Stromal cell of bone marrow (primary cell): Measurements from ENCODE around the gene DUSP6.

Source experiments
- DNase-seq: peaks from one replicate; pipeline ENCODE4 v3.0.0-alpha.2; 2012; ENCODE audit warnings: low read depth

The DUSP6 gene

DNA sequence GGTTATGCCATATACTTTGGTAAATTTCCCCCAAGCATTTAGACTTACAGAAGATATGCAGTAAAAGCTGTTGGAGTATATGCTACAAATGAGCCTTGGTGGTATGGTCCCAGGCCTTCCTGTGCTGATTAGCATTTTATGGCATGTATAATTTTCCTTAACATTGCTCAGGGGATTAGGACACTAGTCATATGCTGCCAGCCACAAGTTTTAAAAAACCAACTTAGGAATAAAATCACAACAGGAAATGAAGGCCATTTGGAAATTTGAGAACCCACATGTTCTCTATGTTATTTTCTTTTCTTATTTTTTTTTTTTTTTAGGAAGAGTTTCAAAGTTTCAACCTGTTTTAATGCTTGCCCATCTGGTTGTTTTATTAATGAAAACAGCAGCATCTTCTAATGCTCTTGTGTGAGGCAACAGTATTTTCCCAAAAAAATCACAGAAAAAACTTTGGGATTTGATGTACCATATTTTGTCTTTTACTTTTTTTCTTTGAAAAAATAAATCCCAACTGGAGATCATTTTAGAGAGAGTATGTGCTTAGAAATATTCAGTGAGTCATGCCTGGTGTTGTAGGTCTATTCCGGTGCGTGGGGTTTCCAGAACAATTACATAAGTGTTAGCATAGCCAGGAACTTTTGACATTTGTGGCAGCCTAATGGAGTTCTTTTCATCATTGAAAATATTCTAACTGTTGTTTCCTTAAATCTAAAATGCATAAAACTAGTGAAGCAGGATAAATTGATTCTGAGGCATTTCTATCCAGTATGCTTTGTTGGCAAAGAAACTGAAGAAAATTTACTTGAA, 21.7 kb upstream of the DUSP6 start:
- peak; percentile 71 for DNase-seq

- DNase-seq, result no peak
These were observed 20.5 kb upstream of the DUSP6 start for GRCh38 chr12:89372584-89373370.

GRCh38 chr12:89370850-89371249, 18.5 kb upstream of the DUSP6 start:
- no peak for DNase-seq

GRCh38 chr12:89370421-89370831, 18.1 kb upstream of the DUSP6 start:
- DNase-seq, result no peak

- DNase-seq, result no peak
These were observed 16.9 kb upstream of the DUSP6 start for GRCh38 chr12:89369166-89369565.

DNA sequence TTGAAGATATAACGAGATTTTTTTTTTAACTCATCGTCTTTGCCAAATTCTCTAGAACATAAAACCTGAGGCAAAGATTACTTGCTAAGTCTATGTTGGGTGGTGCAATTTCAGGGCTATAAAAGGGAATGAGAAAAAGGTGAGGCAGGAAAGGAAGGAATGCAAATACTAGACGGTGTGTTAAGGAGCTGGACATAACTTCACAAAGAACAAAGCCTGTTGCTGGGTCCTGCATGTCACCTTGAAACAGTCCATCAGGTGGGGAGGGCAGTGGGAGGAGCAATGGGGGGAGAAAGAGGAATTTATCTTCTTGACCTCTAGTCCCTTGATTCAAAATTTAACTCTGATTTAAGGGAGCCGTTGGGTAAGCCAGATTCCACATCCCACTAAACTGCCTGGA, 16.1 kb upstream of the DUSP6 start:
- DNase-seq, result no peak

- no peak for DNase-seq
These were observed 14.5 kb upstream of the DUSP6 start for GRCh38 chr12:89366676-89367364.

- DNase-seq, result no peak
These were observed 12.3 kb upstream of the DUSP6 start for GRCh38 chr12:89364631-89365030.

DNA sequence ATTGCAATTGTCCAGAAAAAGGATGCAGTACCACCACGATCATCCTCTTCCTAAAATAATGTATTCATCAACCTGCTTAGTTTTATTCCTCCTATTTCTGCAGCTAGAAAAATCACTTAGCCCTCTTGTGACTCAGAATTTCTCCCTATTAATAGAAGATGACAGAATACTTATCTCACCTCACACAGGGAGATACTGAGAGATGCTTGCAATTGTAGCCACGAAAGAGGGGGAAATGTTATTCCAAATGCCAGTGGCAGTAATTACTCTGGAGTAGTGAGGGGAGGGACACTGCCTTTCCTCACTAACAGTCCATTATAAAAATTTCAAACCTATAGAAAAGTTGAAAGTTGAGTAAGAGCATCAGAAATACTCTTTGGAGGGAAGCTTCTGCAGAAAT, 11.8 kb upstream of the DUSP6 start:
- no peak for DNase-seq

GRCh38 chr12:89363582-89363981, 11.3 kb upstream of the DUSP6 start:
- no peak for DNase-seq

- no peak for DNase-seq
These were observed 10.8 kb upstream of the DUSP6 start for GRCh38 chr12:89363084-89363483.

- DNase-seq, result no peak
These were observed 7.3 kb upstream of the DUSP6 start for GRCh38 chr12:89359615-89360014.

DNA sequence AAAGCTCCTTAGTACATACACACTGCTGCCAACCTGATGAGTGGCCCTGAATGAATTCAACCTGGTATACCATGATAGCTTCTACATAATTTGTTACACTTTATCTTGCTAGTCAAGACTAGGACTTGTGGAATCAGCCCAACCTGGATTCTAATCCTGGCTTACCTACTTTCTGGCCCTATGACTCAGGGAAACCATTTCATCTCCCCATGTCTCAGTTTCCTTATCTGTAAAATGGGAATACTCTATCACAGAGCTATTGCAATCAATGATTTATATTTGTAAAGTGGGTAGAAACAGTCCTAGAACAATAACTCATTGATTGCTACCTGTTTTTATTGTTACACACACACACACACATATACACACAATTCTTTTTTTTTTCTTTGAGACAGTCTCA, 6.5 kb upstream of the DUSP6 start:
- DNase-seq, result no peak

- no peak for DNase-seq
These were observed 5.0 kb upstream of the DUSP6 start for GRCh38 chr12:89357297-89357730.

DNA sequence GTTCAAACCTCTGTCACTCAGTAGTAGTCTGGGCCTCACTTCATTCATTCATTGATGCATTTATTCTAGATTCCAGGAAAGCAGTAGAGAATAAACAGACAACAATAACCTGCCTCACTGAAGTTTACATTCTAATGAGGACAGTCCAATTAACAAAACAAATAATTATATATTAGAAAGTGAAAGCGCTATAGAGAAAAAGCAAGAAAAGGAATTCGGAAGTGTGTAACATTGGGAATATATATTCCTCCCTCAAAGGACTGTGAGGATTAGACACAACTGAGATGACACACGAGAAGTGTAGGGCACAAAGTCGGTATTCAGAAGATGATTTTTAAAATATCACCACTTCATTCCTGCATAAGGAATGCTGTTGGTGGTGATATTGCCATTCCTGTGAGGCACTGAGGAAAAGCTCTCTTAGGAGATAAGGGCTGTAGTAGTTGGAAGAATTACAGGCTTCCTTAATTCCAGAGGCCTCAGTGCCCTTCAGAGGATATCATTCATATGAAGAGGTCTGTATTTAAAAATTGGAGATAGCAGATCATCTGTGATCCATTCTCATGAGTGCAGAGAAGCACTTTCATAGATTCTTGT, 3.9 kb upstream of the DUSP6 start:
- DNase-seq, result no peak

DNA sequence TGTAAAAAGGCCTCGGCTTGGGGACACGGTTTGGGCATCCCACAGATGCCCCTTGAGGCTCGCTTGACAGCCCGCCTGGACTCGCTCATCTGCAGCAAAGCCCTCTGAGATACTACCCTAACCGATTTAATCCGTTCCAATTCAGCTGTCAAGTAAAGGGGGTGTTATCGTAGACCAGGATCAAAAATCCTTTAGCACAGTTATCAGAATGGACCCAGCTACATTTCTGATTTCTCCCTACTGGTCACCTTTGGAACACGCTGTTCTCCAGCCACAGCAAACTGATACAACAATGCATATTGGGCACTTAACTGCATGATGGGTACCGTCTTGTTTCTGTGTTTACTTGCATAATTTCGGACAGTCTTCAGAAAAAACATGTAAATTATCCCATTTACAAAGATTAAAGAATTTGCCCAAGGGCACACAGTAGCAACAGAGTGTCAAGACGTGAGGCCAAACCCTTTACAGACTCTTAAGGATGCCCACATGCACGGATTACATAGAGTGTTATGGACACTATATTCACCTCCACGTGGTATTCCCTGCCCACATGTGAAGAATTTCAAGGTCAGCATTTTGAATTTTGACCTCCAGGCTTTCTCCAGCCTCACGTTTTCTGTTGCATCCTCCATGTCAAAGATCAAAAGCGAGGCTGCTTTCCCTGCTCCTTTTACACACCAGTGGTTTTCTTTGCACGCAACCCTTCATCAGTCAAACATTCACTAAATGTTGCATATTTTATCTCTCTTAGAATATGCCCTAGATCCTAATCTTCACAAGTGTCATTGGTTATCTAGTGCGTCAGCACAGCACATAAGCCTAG, 3.2 kb upstream of the DUSP6 start:
- no peak for DNase-seq

GRCh38 chr12:89354612-89355067, 2.3 kb upstream of the DUSP6 start:
- no peak for DNase-seq

GRCh38 chr12:89353823-89354611, 1.7 kb upstream of the DUSP6 start:
- DNase-seq, result no peak

- no peak for DNase-seq
These were observed 1.0 kb upstream of the DUSP6 start for GRCh38 chr12:89353188-89353822.

GRCh38 chr12:89352242-89352491, 134 bp downstream of the DUSP6 start:
- no peak for DNase-seq
